H1 (cell line): ENCODE measurements around the gene CCDC74A. TPM values are rescaled to one million over a fixed set of nuclear protein-coding genes. Genes with fewer than 3 reads are reported as not detected.
"Not testable (repeated sequence)": the region's sequence is repeated elsewhere in the genome, so short reads cannot be mapped to it uniquely, and the experiment has no call there.

Experiments
- CTCF ChIA-PET: fragments of 300-600 bp; sonication (Branson Sonifier 250); formaldehyde crosslinking; loops from one replicate; lab custom pipeline; 2021; ENCODE audit not compliant: partially characterized antibody; lab: Charles Lee
- POLR2A ChIA-PET: fragments of 300-600 bp; sonication (Branson Sonifier 250); formaldehyde crosslinking; loops from one replicate; lab custom pipeline; 2021; ENCODE audit warnings: inconsistent platforms; ENCODE audit not compliant: partially characterized antibody; lab: Charles Lee
- DNase-seq, 2 experiments: peaks; one replicate each; pipeline versions ENCODE4 v3.0.0 to v3.0.0-alpha.2; 2010 to 2022; ENCODE audit warnings: low spot score in 2 of 2, low read depth in 1 of 2, mixed read lengths in 1 of 2
- FAIRE-seq: peaks from 2 replicates; lab custom pipeline; 2011; peaks lifted over from hg19 to GRCh38; lab: Jason Lieb, UNC
- H2AFZ ChIP-seq: 2 replicates; pipeline ENCODE4 v1.8.1; 2012; ENCODE audit warnings: low read length, inconsistent platforms
- H2AK5ac ChIP-seq: 2 replicates; pipeline ENCODE4 v1.6.1; 2013; ENCODE audit warnings: low read depth, low read length
- H2BK120ac ChIP-seq: replicated peaks from 2 replicates; pipeline ENCODE3; 2013; ENCODE audit warnings: low read depth, low read length, inconsistent platforms
- H2BK12ac ChIP-seq: 2 replicates; pipeline ENCODE4 v1.6.1; 2013; ENCODE audit warnings: low read depth, low read length
- H2BK15ac ChIP-seq: 2 replicates; pipeline ENCODE4 v1.6.1; 2013; ENCODE audit warnings: low read length
- H2BK20ac ChIP-seq: 2 replicates; pipeline ENCODE4 v1.6.1; 2013; ENCODE audit warnings: low read length
- H2BK5ac ChIP-seq: 2 replicates; pipeline ENCODE4 v1.6.1; 2013; ENCODE audit warnings: low read depth, low read length
- H3K14ac ChIP-seq: 2 replicates; pipeline ENCODE4 v1.6.1; 2013; ENCODE audit warnings: inconsistent platforms; ENCODE audit not compliant: insufficient read length
- H3K18ac ChIP-seq: 2 replicates; pipeline ENCODE4 v1.6.1; 2013; ENCODE audit warnings: low read length; ENCODE audit errors: extremely low read depth
- H3K23ac ChIP-seq: 2 replicates; pipeline ENCODE4 v1.6.1; 2013; ENCODE audit warnings: inconsistent platforms; ENCODE audit not compliant: insufficient read length
- H3K23me2 ChIP-seq: 2 replicates; pipeline ENCODE4 v1.6.1; 2013; ENCODE audit warnings: low read depth, low read length
- H3K27ac ChIP-seq: 2 replicates; pipeline ENCODE4 v1.6.1; 2011; ENCODE audit warnings: low read depth, low read length, inconsistent platforms
- H3K27me3 ChIP-seq, 4 experiments: replicated peaks in 1 of 4; 1 replicate in 1 of 4; 2 replicates in 3 of 4; pipeline versions ENCODE4 v1.6.1 to v1.8.1; 2011 to 2013; ENCODE audit warnings: low read length in 3 of 4, mild to moderate bottlenecking in 3 of 4, inconsistent platforms in 2 of 4, mixed read lengths in 2 of 4, moderate library complexity in 1 of 4; ENCODE audit not compliant: control insufficient read depth in 3 of 4, insufficient read depth in 3 of 4; ENCODE audit errors: extremely low read depth in 1 of 4
- H3K36me3 ChIP-seq, 4 experiments: 2 replicates each; pipeline versions ENCODE4 v1.6.1 to v1.8.1; 2011 to 2013; ENCODE audit warnings: mild to moderate bottlenecking in 4 of 4, low read length in 3 of 4, moderate library complexity in 2 of 4, control low read depth in 1 of 4, inconsistent platforms in 1 of 4; ENCODE audit not compliant: insufficient read depth in 4 of 4, control insufficient read depth in 2 of 4
- H3K4ac ChIP-seq: replicated peaks from 2 replicates; pipeline ENCODE3; 2013; ENCODE audit warnings: low read length, low read depth, mixed read lengths, inconsistent platforms; ENCODE audit not compliant: insufficient read length
- H3K4me1 ChIP-seq, 4 experiments: replicated peaks in 1 of 4; 1 replicate in 1 of 4; 2 replicates in 3 of 4; pipeline versions ENCODE4 v1.6.1 to v1.8.1; 2011 to 2013; ENCODE audit warnings: low read length in 3 of 4, inconsistent platforms in 2 of 4, mixed read lengths in 1 of 4; ENCODE audit not compliant: insufficient read depth in 4 of 4, control insufficient read depth in 3 of 4
- H3K4me2 ChIP-seq, 2 experiments: 2 replicates each; pipeline versions ENCODE4 v1.6.1 to v1.8.1; 2011 to 2013; ENCODE audit warnings: low read depth in 2 of 2, low read length in 2 of 2, control low read depth in 1 of 2, inconsistent platforms in 1 of 2, mild to moderate bottlenecking in 1 of 2; ENCODE audit not compliant: insufficient read depth in 1 of 2
- H3K4me3 ChIP-seq, 4 experiments: fragments of 200-600, 300-600 bp in 1 of 4; sonication (generic), shearing (Covaris generic), sonication (Bioruptor Twin) in 1 of 4; 2 replicates each; pipeline versions ENCODE4 v1.5.1 to v1.8.1; 2011 to 2016; ENCODE audit warnings: low read length in 4 of 4, low read depth in 3 of 4, control low read depth in 2 of 4, inconsistent platforms in 2 of 4, mild to moderate bottlenecking in 2 of 4, mixed read lengths in 1 of 4, moderate library complexity in 1 of 4; ENCODE audit not compliant: insufficient read depth in 2 of 4; ENCODE audit errors: extremely low read depth in 1 of 4
- H3K56ac ChIP-seq: replicated peaks from 2 replicates; pipeline ENCODE3; 2013; ENCODE audit warnings: low read depth, mild to moderate bottlenecking, mixed read lengths, low read length, inconsistent platforms; ENCODE audit not compliant: insufficient read length
- H3K79me1 ChIP-seq: 2 replicates; pipeline ENCODE4 v1.6.1; 2013; ENCODE audit warnings: low read depth, low read length, control low read depth
- H3K79me2 ChIP-seq, 2 experiments: 2 replicates each; pipeline versions ENCODE4 v1.6.1 to v1.8.1; 2012 to 2013; ENCODE audit warnings: low read length in 2 of 2, mild to moderate bottlenecking in 2 of 2, inconsistent platforms in 1 of 2; ENCODE audit not compliant: insufficient read depth in 2 of 2, control insufficient read depth in 1 of 2
- H3K9ac ChIP-seq, 4 experiments: replicated peaks in 1 of 4; 1 replicate in 1 of 4; 2 replicates in 3 of 4; pipeline versions ENCODE4 v1.6.1 to v1.8.1; 2011 to 2013; ENCODE audit warnings: low read depth in 3 of 4, low read length in 3 of 4, control low read depth in 2 of 4, mild to moderate bottlenecking in 2 of 4, moderate library complexity in 2 of 4, inconsistent platforms in 1 of 4; ENCODE audit errors: extremely low read depth in 1 of 4
- H3K9me3 ChIP-seq, 2 experiments: 2 replicates each; pipeline versions ENCODE4 v1.6.1 to v1.8.1; 2012 to 2013; ENCODE audit warnings: mild to moderate bottlenecking in 2 of 2, moderate library complexity in 2 of 2, control low read depth in 1 of 2, inconsistent platforms in 1 of 2, low read depth in 1 of 2, low read length in 1 of 2, mixed read lengths in 1 of 2; ENCODE audit not compliant: insufficient read depth in 2 of 2
- H4K20me1 ChIP-seq, 2 experiments: replicated peaks in 1 of 2; 2 replicates each; pipeline versions ENCODE3 to v1.8.1; 2011 to 2013; ENCODE audit warnings: inconsistent platforms in 2 of 2, low read length in 2 of 2, mild to moderate bottlenecking in 1 of 2; ENCODE audit not compliant: insufficient read depth in 2 of 2, control insufficient read depth in 1 of 2
- H4K5ac ChIP-seq: 2 replicates; pipeline ENCODE4 v1.6.1; 2013; ENCODE audit warnings: low read length, low read depth, mixed read lengths, inconsistent platforms; ENCODE audit not compliant: insufficient read length
- H4K8ac ChIP-seq: 2 replicates; pipeline ENCODE4 v1.8.0; 2013; ENCODE audit warnings: mild to moderate bottlenecking, moderate library complexity, low read length, inconsistent platforms; ENCODE audit not compliant: insufficient read depth; ENCODE audit errors: extremely low read depth
- H4K91ac ChIP-seq: replicated peaks from 2 replicates; pipeline ENCODE3; 2013; ENCODE audit warnings: low read length, mixed read lengths, inconsistent platforms; ENCODE audit not compliant: insufficient read length
- WGBS, 2 experiments: shearing (Covaris generic) in 1 of 2; methylation state at CpG; one replicate each; pipeline versions ENCODE4 v1.1.6 to v1.1.7; 2013 to 2015; ENCODE audit warnings: low lambda C conversion rate in 2 of 2, mixed read lengths in 2 of 2, inconsistent platforms in 1 of 2, low coverage in 1 of 2, missing lambda C conversion rate in 1 of 2; ENCODE audit not compliant: insufficient replicate concordance in 2 of 2, insufficient coverage in 1 of 2, insufficient read length in 1 of 2; ENCODE audit errors: extremely low coverage in 1 of 2, missing lambda C conversion rate in 1 of 2; 5-methylcytosine and 5-hydroxymethylcytosine counted together
- polyA plus RNA-seq, 7 experiments: library from polyadenylated mRNA; depleted of rRNA in 3 of 7; stranded (reverse) in 5 of 7; unstranded in 2 of 7; fragments of >200 nt in 5 of 7; fragments of 200-250 nt in 2 of 7; gene quantifications; 1 replicate in 5 of 7; 2 replicates in 1 of 7; 4 replicates in 1 of 7; pipeline versions ENCODE4 v1.2.1 to v1.2.3, GENCODE V29; 2011 to 2013; ENCODE audit warnings: missing spikeins in 2 of 7, mixed read lengths in 2 of 7
- total RNA-seq: library from RNA; stranded (reverse); fragmentation: NEBNext Ultra II Directional; extraction: Animal tissue kit (Norgen Biotek cat#: 25700); gene quantifications from 2 replicates; pipeline ENCODE4 v1.2.1, GENCODE V29; 2021

CCDC74A gene
- total and polyA plus RNA-seq, 2 of the 8 experiments (the other 6 are each of a cell fraction or from before 2014, with no cell fraction given) = 18.1 to 21.0 TPM

DNA sequence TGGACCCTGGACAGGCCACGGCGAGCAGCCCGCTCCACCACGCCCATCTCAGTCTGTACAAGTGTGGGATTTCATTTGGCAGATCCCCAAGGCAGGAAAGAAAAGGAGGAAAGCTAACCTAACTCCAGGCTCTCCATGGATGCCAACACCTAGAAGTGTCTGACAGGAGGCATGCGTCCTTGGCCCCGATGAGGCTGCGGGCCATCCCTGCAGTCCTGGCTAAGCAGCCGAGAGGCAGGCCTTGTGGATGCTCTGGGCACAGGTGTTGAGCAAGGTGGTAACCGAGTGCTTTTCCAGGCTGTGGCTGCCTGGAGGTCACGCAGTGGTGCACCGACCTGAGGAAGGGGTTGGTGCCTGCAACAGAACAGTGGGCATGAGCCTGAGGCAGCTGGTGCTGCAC is 7.3 kb downstream of the CCDC74A start:
- H3K4me2 ChIP-seq, H3K18ac ChIP-seq, H2BK20ac ChIP-seq, H2BK120ac ChIP-seq, H3K9ac ChIP-seq, H4K8ac ChIP-seq, H2BK12ac ChIP-seq, H2BK15ac ChIP-seq, POLR2A ChIA-PET, CTCF ChIA-PET, H3K79me1 ChIP-seq, H3K56ac ChIP-seq, H4K20me1 ChIP-seq, H2BK5ac ChIP-seq, H3K23ac ChIP-seq, H3K27me3 ChIP-seq, H4K5ac ChIP-seq, H4K91ac ChIP-seq, H2AFZ ChIP-seq, H3K79me2 ChIP-seq, H3K9me3 ChIP-seq, H3K36me3 ChIP-seq, H3K27ac ChIP-seq, FAIRE-seq, H2AK5ac ChIP-seq, H3K14ac ChIP-seq, H3K4me3 ChIP-seq, H3K4me1 ChIP-seq, H3K4ac ChIP-seq, H3K23me2 ChIP-seq: not testable (repeated sequence)
- DNase-seq = peak in 1 of 2 experiments; percentile 39
- 97% methylated on average over 11 of the region's 11 CpGs; no CpG with 5 or more reads in 1 of the 2 experiments for WGBS, 2 experiments
